ENCODE measurements around the gene RBMS3. TPM values are rescaled to one million over a fixed set of nuclear protein-coding genes. Genes with fewer than 3 reads are reported as not detected.
"Not testable (repeated sequence)": the region's sequence is repeated elsewhere in the genome, so short reads cannot be mapped to it uniquely, and the experiment has no call there.

The RBMS3 gene
- total and polyA plus RNA-seq, 4 donors: 29.1 to 86.7 (median 58.1) TPM

- no peaks in the 10 kb centered on the region for H3K27me3 ChIP-seq (ENCODE audit: control insufficient read depth, insufficient read depth, low read length)
- H3K27ac ChIP-seq (ENCODE audit: low read depth, low read length): no peak overlapping the region
- H3K4me1 ChIP-seq (ENCODE audit: control insufficient read depth, insufficient read depth, low read length): no peaks in the 10 kb centered on the region
- H3K36me3 ChIP-seq (ENCODE audit: control insufficient read depth, insufficient read depth, low read length): no peaks in the 10 kb centered on the region
- H3K9me3 ChIP-seq (ENCODE audit: control insufficient read depth, insufficient read depth, low read length): no peaks in the 10 kb centered on the region
- 90% methylated on average over 5 of the region's 5 CpGs for WGBS (ENCODE audit: insufficient coverage)
- DNase-seq (ENCODE audit: low read depth in 4 of 6, low spot score in 6 of 6): no peak
- H3K4me3 ChIP-seq (ENCODE audit: low read depth, low read length): no peak overlapping the region
These were observed 104.4 kb downstream of the RBMS3 start for GRCh38 chr3:29385046-29385830.

GRCh38 chr3:29389362-29389761 is 108.5 kb downstream of the RBMS3 start:
- Histone ChIP-seq H3K9me3 (ENCODE audit: control insufficient read depth, insufficient read depth, low read length) (peaks cover 3% of the 10 kb centered on the region), H3K4me1 (ENCODE audit: control insufficient read depth, insufficient read depth, low read length) (no peaks in the 10 kb centered on the region), H3K27ac (ENCODE audit: low read depth, low read length) (no peak overlapping the region), H3K4me3 (ENCODE audit: low read depth, low read length) (no peak overlapping the region), H3K36me3 (ENCODE audit: control insufficient read depth, insufficient read depth, low read length) (no peaks in the 10 kb centered on the region), H3K27me3 (ENCODE audit: control insufficient read depth, insufficient read depth, low read length) (no peaks in the 10 kb centered on the region)
- no peak for DNase-seq (ENCODE audit: low read depth in 4 of 6, low spot score in 6 of 6)
- no CpG with 5 or more reads among the region's 2 CpGs for whole genome bisulfite sequencing (ENCODE audit: insufficient coverage)

GRCh38 chr3:29392625-29393388 is 111.9 kb downstream of the RBMS3 start:
- no peak overlapping the region for H3K27ac ChIP-seq (ENCODE audit: low read depth, low read length)
- peaks cover 3% of the 10 kb centered on the region for H3K9me3 ChIP-seq (ENCODE audit: control insufficient read depth, insufficient read depth, low read length)
- no peaks in the 10 kb centered on the region for H3K4me1 ChIP-seq (ENCODE audit: control insufficient read depth, insufficient read depth, low read length)

GRCh38 chr3:29393946-29394345 is 113.1 kb downstream of the RBMS3 start:
- H3K36me3 ChIP-seq (ENCODE audit: control insufficient read depth, insufficient read depth, low read length); H3K4me3 ChIP-seq (ENCODE audit: low read depth, low read length); H3K9me3 ChIP-seq (ENCODE audit: control insufficient read depth, insufficient read depth, low read length); H3K4me1 ChIP-seq (ENCODE audit: control insufficient read depth, insufficient read depth, low read length); H3K27me3 ChIP-seq (ENCODE audit: control insufficient read depth, insufficient read depth, low read length); H3K27ac ChIP-seq (ENCODE audit: low read depth, low read length); DNase-seq (ENCODE audit: low read depth in 4 of 6, low spot score in 6 of 6): not testable (repeated sequence)
- 57% methylated on average over 1 of the region's 4 CpGs for whole genome bisulfite sequencing (ENCODE audit: insufficient coverage)

More at GRCh38 chr3:29392625-29393388, 111.9 kb downstream of the RBMS3 start:
- H3K36me3 ChIP-seq (ENCODE audit: control insufficient read depth, insufficient read depth, low read length): no peaks in the 10 kb centered on the region
- H3K4me3 ChIP-seq (ENCODE audit: low read depth, low read length): no peak overlapping the region
- H3K27me3 ChIP-seq (ENCODE audit: control insufficient read depth, insufficient read depth, low read length): no peaks in the 10 kb centered on the region
- no peak for DNase-seq (ENCODE audit: low read depth in 4 of 6, low spot score in 6 of 6)

- WGBS (ENCODE audit: insufficient coverage): no CpG with 5 or more reads among the region's 3 CpGs
- no peak for DNase-seq (ENCODE audit: low read depth in 4 of 6, low spot score in 6 of 6)
- H3K4me1 ChIP-seq (ENCODE audit: control insufficient read depth, insufficient read depth, low read length): no peaks in the 10 kb centered on the region
- H3K36me3 ChIP-seq (ENCODE audit: control insufficient read depth, insufficient read depth, low read length): no peaks in the 10 kb centered on the region
- H3K4me3 ChIP-seq (ENCODE audit: low read depth, low read length): no peak overlapping the region
- no peak overlapping the region for H3K27ac ChIP-seq (ENCODE audit: low read depth, low read length)
- H3K27me3 ChIP-seq (ENCODE audit: control insufficient read depth, insufficient read depth, low read length): no peaks in the 10 kb centered on the region
- H3K9me3 ChIP-seq (ENCODE audit: control insufficient read depth, insufficient read depth, low read length): peaks cover 3% of the 10 kb centered on the region
These were observed 116.5 kb downstream of the RBMS3 start for GRCh38 chr3:29397406-29397805.

GRCh38 chr3:29398787-29399186 is 117.9 kb downstream of the RBMS3 start:
- Histone ChIP-seq H3K27me3 (ENCODE audit: control insufficient read depth, insufficient read depth, low read length) (no peaks in the 10 kb centered on the region), H3K27ac (ENCODE audit: low read depth, low read length) (no peak overlapping the region), H3K4me3 (ENCODE audit: low read depth, low read length) (no peak overlapping the region), H3K9me3 (ENCODE audit: control insufficient read depth, insufficient read depth, low read length) (no peaks in the 10 kb centered on the region), H3K4me1 (ENCODE audit: control insufficient read depth, insufficient read depth, low read length) (no peaks in the 10 kb centered on the region), H3K36me3 (ENCODE audit: control insufficient read depth, insufficient read depth, low read length) (no peaks in the 10 kb centered on the region)
- 86% methylated on average over 1 of the region's 4 CpGs for WGBS (ENCODE audit: insufficient coverage)
- peak in 1 of 6 donors; percentile 56 for DNase-seq (ENCODE audit: low read depth in 4 of 6, low spot score in 6 of 6)

GRCh38 chr3:29406291-29406832 is 125.5 kb downstream of the RBMS3 start:
- H3K4me1 ChIP-seq (ENCODE audit: control insufficient read depth, insufficient read depth, low read length): no peaks in the 10 kb centered on the region
- no peaks in the 10 kb centered on the region for H3K9me3 ChIP-seq (ENCODE audit: control insufficient read depth, insufficient read depth, low read length)
- no peaks in the 10 kb centered on the region for H3K36me3 ChIP-seq (ENCODE audit: control insufficient read depth, insufficient read depth, low read length)
- no peak overlapping the region for H3K4me3 ChIP-seq (ENCODE audit: low read depth, low read length)
- no peak overlapping the region for H3K27ac ChIP-seq (ENCODE audit: low read depth, low read length)
- DNase-seq (ENCODE audit: low read depth in 4 of 6, low spot score in 6 of 6): peak in 1 of 6 donors; percentile 69
- no peaks in the 10 kb centered on the region for H3K27me3 ChIP-seq (ENCODE audit: control insufficient read depth, insufficient read depth, low read length)
- 20% methylated on average over 1 of the region's 1 CpG for WGBS (ENCODE audit: insufficient coverage)

GRCh38 chr3:29408676-29409075 is 127.8 kb downstream of the RBMS3 start:
- no CpG with 5 or more reads among the region's 3 CpGs for WGBS (ENCODE audit: insufficient coverage)
- no peaks in the 10 kb centered on the region for H3K27me3 ChIP-seq (ENCODE audit: control insufficient read depth, insufficient read depth, low read length)
- H3K27ac ChIP-seq (ENCODE audit: low read depth, low read length): no peak overlapping the region
- no peak overlapping the region for H3K4me3 ChIP-seq (ENCODE audit: low read depth, low read length)
- no peaks in the 10 kb centered on the region for H3K9me3 ChIP-seq (ENCODE audit: control insufficient read depth, insufficient read depth, low read length)
- H3K36me3 ChIP-seq (ENCODE audit: control insufficient read depth, insufficient read depth, low read length): no peaks in the 10 kb centered on the region
- no peaks in the 10 kb centered on the region for H3K4me1 ChIP-seq (ENCODE audit: control insufficient read depth, insufficient read depth, low read length)
- DNase-seq (ENCODE audit: low read depth in 4 of 6, low spot score in 6 of 6): no peak

- WGBS (ENCODE audit: insufficient coverage): 89% methylated on average over 1 of the region's 2 CpGs
- Histone ChIP-seq H3K4me1 (ENCODE audit: control insufficient read depth, insufficient read depth, low read length) (no peaks in the 10 kb centered on the region), H3K27ac (ENCODE audit: low read depth, low read length) (no peak overlapping the region), H3K9me3 (ENCODE audit: control insufficient read depth, insufficient read depth, low read length) (no peaks in the 10 kb centered on the region), H3K4me3 (ENCODE audit: low read depth, low read length) (no peak overlapping the region), H3K27me3 (ENCODE audit: control insufficient read depth, insufficient read depth, low read length) (no peaks in the 10 kb centered on the region), H3K36me3 (ENCODE audit: control insufficient read depth, insufficient read depth, low read length) (no peaks in the 10 kb centered on the region)
- DNase-seq (ENCODE audit: low read depth in 4 of 6, low spot score in 6 of 6): no peak
These were observed 128.5 kb downstream of the RBMS3 start for GRCh38 chr3:29409409-29409808.

All from spinal cord (tissue), 10 donors.